Muscle of leg (tissue), 11 donors: ENCODE measurements around the gene VASN. TPM values are rescaled to one million over a fixed set of nuclear protein-coding genes. Genes with fewer than 3 reads are reported as not detected.

Source experiments
- DNase-seq: peaks from one replicate; pipeline ENCODE4 v3.0.0; 2013
- H3K27ac ChIP-seq: one replicate; pipeline ENCODE4 v1.5.1; 2013; ENCODE audit warnings: mild to moderate bottlenecking, low read length, control low read depth
- H3K27me3 ChIP-seq: one replicate; pipeline ENCODE4 v1.6.1; 2013; ENCODE audit warnings: low read length; ENCODE audit not compliant: control insufficient read depth, insufficient read depth
- H3K36me3 ChIP-seq: one replicate; pipeline ENCODE4 v1.6.1; 2013; ENCODE audit warnings: low read length; ENCODE audit not compliant: control insufficient read depth, insufficient read depth
- H3K4me1 ChIP-seq: one replicate; pipeline ENCODE4 v1.6.1; 2013; ENCODE audit warnings: low read length; ENCODE audit not compliant: control insufficient read depth, insufficient read depth
- H3K4me3 ChIP-seq: one replicate; pipeline ENCODE4 v1.5.1; 2013; ENCODE audit warnings: low read length, control low read depth
- H3K9me3 ChIP-seq: replicated peaks from 2 replicates; pipeline ENCODE4 v1.6.1; 2013; ENCODE audit warnings: low read depth, low read length; ENCODE audit not compliant: control insufficient read depth
- WGBS: methylation state at CpG from one replicate; pipeline ENCODE4 v1.1.5; 2013; ENCODE audit warnings: missing lambda C conversion rate; ENCODE audit not compliant: insufficient coverage; 5-methylcytosine and 5-hydroxymethylcytosine counted together
- polyA plus RNA-seq, 8 donors: library from polyadenylated mRNA; unstranded; fragments of 120-200 nt; gene quantifications; one replicate each; pipeline versions ENCODE4 v1.2.1 to v1.2.3, GENCODE V29; 2013; ENCODE audit warnings: inconsistent platforms in 1 of 8, low replicate concordance in 1 of 8; ENCODE audit not compliant: insufficient read length in 8 of 8, insufficient read depth in 1 of 8
- total RNA-seq: library from RNA; stranded (reverse); fragments of 120-200 nt; gene quantifications from one replicate; pipeline ENCODE4 v1.2.4, GENCODE V29; 2013

Gene VASN
- total and polyA plus RNA-seq, 9 donors = 8.6 to 33.5 (median 17.1) TPM

GRCh38 chr16:4377573-4378154, 6.0 kb downstream of the VASN start:
- Histone ChIP-seq H3K9me3 (no peaks in the 10 kb centered on the region), H3K27ac (no peak overlapping the region), H3K36me3 (peaks cover 29% of the 10 kb centered on the region), H3K4me3 (no peak overlapping the region), H3K27me3 (no peaks in the 10 kb centered on the region), H3K4me1 (peaks cover 90% of the 10 kb centered on the region)
- DNase-seq = no peak
- WGBS = 53% methylated on average over 6 of the region's 12 CpGs

- WGBS = 39% methylated on average over 14 of the region's 15 CpGs
- Histone ChIP-seq H3K27me3 (no peaks in the 10 kb centered on the region), H3K4me1 (peaks cover 89% of the 10 kb centered on the region), H3K36me3 (peaks cover 33% of the 10 kb centered on the region), H3K4me3 (no peak overlapping the region), H3K27ac (peak overlapping the region; percentile 21), H3K9me3 (no peaks in the 10 kb centered on the region)
- no peak for DNase-seq
Measured at GRCh38 chr16:4378161-4378666, 6.6 kb downstream of the VASN start.

- Histone ChIP-seq H3K9me3 (no peaks in the 10 kb centered on the region), H3K36me3 (peaks cover 40% of the 10 kb centered on the region), H3K27me3 (no peaks in the 10 kb centered on the region), H3K4me3 (no peak overlapping the region), H3K4me1 (peaks cover 90% of the 10 kb centered on the region), H3K27ac (peak overlapping the region; percentile 42)
- WGBS = 78% methylated on average over 16 of the region's 21 CpGs
- peak; percentile 4 for DNase-seq
Measured at GRCh38 chr16:4378999-4379690, 7.5 kb downstream of the VASN start.

GRCh38 chr16:4380119-4381063, 8.7 kb downstream of the VASN start:
- H3K27me3 ChIP-seq = no peaks in the 10 kb centered on the region
- H3K36me3 ChIP-seq = peaks cover 43% of the 10 kb centered on the region
- 61% methylated on average over 24 of the region's 26 CpGs for WGBS
- H3K4me3 ChIP-seq = no peak overlapping the region
- H3K4me1 ChIP-seq = peaks cover 90% of the 10 kb centered on the region
- DNase-seq = peak; percentile 91
- peak overlapping the region; percentile 75 for H3K27ac ChIP-seq
- H3K9me3 ChIP-seq = no peaks in the 10 kb centered on the region

GRCh38 chr16:4381072-4381934, 9.7 kb downstream of the VASN start:
- Histone ChIP-seq H3K36me3 (peaks cover 41% of the 10 kb centered on the region), H3K4me3 (no peak overlapping the region)
- 79% methylated on average over 59 of the region's 59 CpGs for WGBS

GRCh38 chr16:4381935-4382794, 10.5 kb downstream of the VASN start:
- 88% methylated on average over 51 of the region's 55 CpGs for WGBS
- no peak for DNase-seq
- peaks cover 91% of the 10 kb centered on the region for H3K4me1 ChIP-seq

More at GRCh38 chr16:4381072-4381934, 9.7 kb downstream of the VASN start:
- DNase-seq = peak; percentile 66
- Histone ChIP-seq H3K9me3 (no peaks in the 10 kb centered on the region), H3K27ac (peak overlapping the region; percentile 1), H3K27me3 (no peaks in the 10 kb centered on the region), H3K4me1 (peaks cover 90% of the 10 kb centered on the region)

GRCh38 chr16:4382795-4383357, 11.2 kb downstream of the VASN start:
- 70% methylated on average over 13 of the region's 21 CpGs for WGBS
- Histone ChIP-seq H3K27ac (peak overlapping the region; percentile 35), H3K36me3 (peaks cover 49% of the 10 kb centered on the region), H3K9me3 (no peaks in the 10 kb centered on the region), H3K4me3 (no peak overlapping the region), H3K27me3 (no peaks in the 10 kb centered on the region), H3K4me1 (peaks cover 90% of the 10 kb centered on the region)
- DNase-seq = no peak

More at GRCh38 chr16:4381935-4382794, 10.5 kb downstream of the VASN start:
- Histone ChIP-seq H3K27ac (peak overlapping the region; percentile 1), H3K4me3 (no peak overlapping the region), H3K9me3 (no peaks in the 10 kb centered on the region), H3K36me3 (peaks cover 45% of the 10 kb centered on the region), H3K27me3 (no peaks in the 10 kb centered on the region)

- no peak for DNase-seq
- no peaks in the 10 kb centered on the region for H3K27me3 ChIP-seq
- peaks cover 53% of the 10 kb centered on the region for H3K36me3 ChIP-seq
- WGBS = 77% methylated on average over 8 of the region's 12 CpGs
- no peak overlapping the region for H3K4me3 ChIP-seq
- H3K9me3 ChIP-seq = no peaks in the 10 kb centered on the region
- peaks cover 90% of the 10 kb centered on the region for H3K4me1 ChIP-seq
- peak overlapping the region; percentile 62 for H3K27ac ChIP-seq
Measured at GRCh38 chr16:4383591-4384444, 12.2 kb downstream of the VASN start.
